Thyroid gland (tissue), 4 donors: ENCODE data around the gene ADD1. TPM values are rescaled to one million over a fixed set of nuclear protein-coding genes. Genes with fewer than 3 reads are reported as not detected.

Experiments used
- DNase-seq, 2 donors: peaks; one replicate each; pipeline ENCODE4 v3.0.0-alpha.2; 2019
- H3K27ac ChIP-seq, 3 donors: fragments of 200-600 bp; sonication (generic); 1 replicate in 2 of 3; 2 replicates in 1 of 3; pipeline ENCODE4 v1.5.1; 2016 to 2019; ENCODE audit warnings: mild to moderate bottlenecking in 1 of 3, moderate library complexity in 1 of 3
- H3K27me3 ChIP-seq: fragments of 200-600 bp; sonication (generic); one replicate; pipeline ENCODE4 v1.5.1; 2019
- H3K36me3 ChIP-seq, 2 donors: fragments of 200-600 bp; sonication (generic); one replicate each; pipeline ENCODE4 v1.5.1; 2016 to 2019
- H3K4me1 ChIP-seq, 2 donors: fragments of 200-600 bp; sonication (generic); one replicate each; pipeline ENCODE4 v1.5.1; 2017 to 2019
- H3K4me3 ChIP-seq, 3 donors: fragments of 200-600 bp; sonication (generic); replicated peaks in 1 of 3; 1 replicate in 2 of 3; 2 replicates in 1 of 3; pipeline ENCODE4 v1.5.1; 2016; ENCODE audit warnings: mild to moderate bottlenecking in 1 of 3
- H3K9me3 ChIP-seq: fragments of 200-600 bp; sonication (generic); one replicate; pipeline ENCODE4 v1.5.1; 2017
- CTCF ChIP-seq, 6 experiments: fragments of 200-600 bp in 3 of 6; fragments of 450-650 bp in 3 of 6; sonication (generic) in 3 of 6; IDR thresholded peaks; one replicate each; pipeline ENCODE4 v1.5.1; 2016 to 2019; ENCODE audit warnings: antibody characterized with exemption in 6 of 6, mild to moderate bottlenecking in 2 of 6, inconsistent platforms in 1 of 6, moderate library complexity in 1 of 6
- POLR2A ChIP-seq, 2 donors: fragments of 450-650 bp; IDR thresholded peaks; one replicate each; pipeline ENCODE4 v1.6.1; 2017; ENCODE audit warnings: antibody characterized with exemption in 2 of 2, mild to moderate bottlenecking in 2 of 2, moderate library complexity in 1 of 2
- WGBS, 2 donors: methylation state at CpG; one replicate each; pipeline ENCODE4 v1.1.5; 2017; 5-methylcytosine and 5-hydroxymethylcytosine counted together
- intact Hi-C: fragments of 100-400 bp; cut with DNase I; formaldehyde crosslinking; loops from one replicate; pipeline ENCODE4 v1.15.1; 2023
- total RNA-seq, 4 donors: library from RNA; depleted of rRNA; stranded (reverse); fragments of >200 nt; gene quantifications; one replicate each; pipeline ENCODE4 v1.2.3, GENCODE V29; 2016

ADD1 gene
- total RNA-seq, 4 donors from 2014 or later: 190 to 222 (median 194) TPM

- no peaks in the 10 kb centered on the region for H3K36me3 ChIP-seq
- H3K9me3 ChIP-seq: no peaks in the 10 kb centered on the region
- H3K4me3 ChIP-seq: no peak overlapping the region
- H3K27me3 ChIP-seq: no peaks in the 10 kb centered on the region
- DNase-seq: no peak
- H3K4me1 ChIP-seq: peaks cover 69 to 86% of the 10 kb centered on the region in 2 donors
- intact Hi-C loops: no loop called here
- H3K27ac ChIP-seq: no peak overlapping the region
- TF ChIP-seq POLR2A (IDR thresholded peaks at IDR 0.05) (no peak), CTCF (IDR thresholded peaks at IDR 0.05) (no peak)
These were observed 20.0 kb downstream of the ADD1 start for GRCh38 chr4:2863649-2864048.

- no peak for DNase-seq
- peak overlapping the region in 1 of 3 donors; percentile 5 for H3K27ac ChIP-seq
- H3K9me3 ChIP-seq: no peaks in the 10 kb centered on the region
- H3K36me3 ChIP-seq: no peaks in the 10 kb centered on the region
- intact Hi-C loops: no loop called here
- no peaks in the 10 kb centered on the region for H3K27me3 ChIP-seq
- no peak overlapping the region for H3K4me3 ChIP-seq
- WGBS, 2 donors: 7 to 13% methylated on average over 2 of the region's 2 CpGs
- no peak for TF ChIP-seq CTCF (IDR thresholded peaks at IDR 0.05)
- TF ChIP-seq POLR2A (IDR thresholded peaks at IDR 0.05): no peak
- H3K4me1 ChIP-seq: peaks cover 57 to 87% of the 10 kb centered on the region in 2 donors
These were observed 21.6 kb downstream of the ADD1 start for GRCh38 chr4:2865196-2865780.

- Histone ChIP-seq H3K4me3 (no peak overlapping the region), H3K9me3 (no peaks in the 10 kb centered on the region), H3K27ac (peak overlapping the region in 2 of 3 donors; percentile 2 to 5), H3K4me1 (peaks cover 47 to 81% of the 10 kb centered on the region in 2 donors), H3K27me3 (no peaks in the 10 kb centered on the region), H3K36me3 (no peaks in the 10 kb centered on the region)
- WGBS, 2 donors: 76 to 80% methylated on average over 10 of the region's 10 CpGs
- no peak for DNase-seq
- no peak for TF ChIP-seq CTCF (IDR thresholded peaks at IDR 0.05)
- no peak for TF ChIP-seq POLR2A (IDR thresholded peaks at IDR 0.05)
- intact Hi-C loops: no loop called here
These were observed 22.7 kb downstream of the ADD1 start for GRCh38 chr4:2866160-2866861.

- intact Hi-C loops: no loop called here
- peaks cover 41 to 79% of the 10 kb centered on the region in 2 donors for H3K4me1 ChIP-seq
- DNase-seq: no peak
- no peak overlapping the region for H3K4me3 ChIP-seq
- no peaks in the 10 kb centered on the region for H3K36me3 ChIP-seq
- no peak overlapping the region for H3K27ac ChIP-seq
- no peaks in the 10 kb centered on the region for H3K9me3 ChIP-seq
- no peak for TF ChIP-seq POLR2A (IDR thresholded peaks at IDR 0.05)
- no peaks in the 10 kb centered on the region for H3K27me3 ChIP-seq
- 91 to 95% methylated on average over 5 of the region's 5 CpGs for WGBS, 2 donors
These were observed 23.2 kb downstream of the ADD1 start for GRCh38 chr4:2866891-2867290.

- no peaks in the 10 kb centered on the region for H3K27me3 ChIP-seq
- peaks cover 31 to 70% of the 10 kb centered on the region in 2 donors for H3K4me1 ChIP-seq
- H3K27ac ChIP-seq: peak overlapping the region in 2 of 3 donors; percentile 29 to 36
- no peaks in the 10 kb centered on the region for H3K36me3 ChIP-seq
- 47 to 60% methylated on average over 10 of the region's 10 CpGs for WGBS, 2 donors
- H3K4me3 ChIP-seq: no peak overlapping the region
- no peaks in the 10 kb centered on the region for H3K9me3 ChIP-seq
- TF ChIP-seq CTCF (IDR thresholded peaks at IDR 0.05) (no peak), POLR2A (IDR thresholded peaks at IDR 0.05) (no peak)
- DNase-seq: no peak
- intact Hi-C loops: no loop called here
These were observed 24.3 kb downstream of the ADD1 start for GRCh38 chr4:2867758-2868491.
